Liver (tissue), 3 donors: Measurements from ENCODE around the gene CARMIL1.

ENCODE experiments used
- CTCF ChIP-seq: fragments of 150-350 bp; IDR thresholded peaks from 2 replicates; pipeline ENCODE4 v1.5.1; 2017; ENCODE audit warnings: improper control_type of control experiment, low read depth, low read length; ENCODE audit not compliant: missing input control
- FOXA1 ChIP-seq: IDR thresholded peaks from 2 replicates; pipeline ENCODE4 v1.6.1; 2016; ENCODE audit warnings: antibody characterized with exemption
- GABPA ChIP-seq, 2 donors: IDR thresholded peaks in 1 of 2; conservative IDR thresholded peaks in 1 of 2; 2 replicates each; pipeline ENCODE4 v1.6.1; 2016; ENCODE audit warnings: antibody characterized with exemption in 2 of 2, mild to moderate bottlenecking in 1 of 2, moderate library complexity in 1 of 2
- MAX ChIP-seq: IDR thresholded peaks from 2 replicates; pipeline ENCODE4 v1.6.1; 2016; ENCODE audit warnings: antibody characterized with exemption
- RXRA ChIP-seq, 2 donors: IDR thresholded peaks; 2 replicates each; pipeline ENCODE4 v1.6.1; 2017 to 2018; ENCODE audit warnings: antibody characterized with exemption in 2 of 2, mild to moderate bottlenecking in 1 of 2
- SP1 ChIP-seq: IDR thresholded peaks from 2 replicates; pipeline ENCODE4 v1.6.1; 2018; ENCODE audit warnings: antibody characterized with exemption, mild to moderate bottlenecking
- TAF1 ChIP-seq: conservative IDR thresholded peaks from 2 replicates; pipeline ENCODE4 v1.6.1; 2016; ENCODE audit warnings: antibody characterized with exemption, mild to moderate bottlenecking
- YY1 ChIP-seq: IDR thresholded peaks from 2 replicates; pipeline ENCODE4 v1.6.1; 2016; ENCODE audit warnings: antibody characterized with exemption, mild to moderate bottlenecking
- donor health status: healthy.
- donor health status: healthy.

GRCh38 chr6:25465941-25466340 is 186.8 kb downstream of the CARMIL1 start:
- TF ChIP-seq CTCF (no peak), YY1 (no peak), GABPA (IDR thresholded peaks at IDR 0.05 in 1 of 2, conservative IDR thresholded peaks at IDR 0.05 in 1 of 2) (no peak), FOXA1 (no peak), RXRA (IDR thresholded peaks at IDR 0.05) (no peak), MAX (no peak), SP1 (no peak), TAF1 (no peak)
